Left kidney (tissue), 2 donors: ENCODE data around the gene SUGP2. TPM values are rescaled to one million over a fixed set of nuclear protein-coding genes. Genes with fewer than 3 reads are reported as not detected.
"Not testable (repeated sequence)": the region's sequence is repeated elsewhere in the genome, so short reads cannot be mapped to it uniquely, and the experiment has no call there.

Experiments used
- DNase-seq: peaks from one replicate; pipeline ENCODE4 v3.0.0-alpha.2; 2013
- polyA plus RNA-seq: library from polyadenylated mRNA; unstranded; fragments of 120-200 nt; gene quantifications from one replicate; pipeline ENCODE4 v1.2.1, GENCODE V29; 2013; ENCODE audit not compliant: insufficient read length

Gene SUGP2
- polyA plus RNA-seq, 1 donor: 129 TPM

DNA sequence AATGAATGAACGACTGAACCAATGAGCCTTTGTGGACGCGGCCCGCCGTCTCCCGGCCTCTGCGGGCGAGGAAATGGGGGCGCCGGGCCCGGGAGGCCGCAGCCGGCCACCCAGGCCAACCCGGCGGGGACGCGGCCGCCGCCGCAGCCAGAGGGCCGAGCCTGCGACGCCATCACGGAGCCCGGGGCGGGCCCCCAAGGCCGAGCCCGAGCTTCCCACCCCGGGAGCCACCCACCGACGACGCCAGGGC, 216 bp downstream of the SUGP2 start:
- no peak for DNase-seq

DNA sequence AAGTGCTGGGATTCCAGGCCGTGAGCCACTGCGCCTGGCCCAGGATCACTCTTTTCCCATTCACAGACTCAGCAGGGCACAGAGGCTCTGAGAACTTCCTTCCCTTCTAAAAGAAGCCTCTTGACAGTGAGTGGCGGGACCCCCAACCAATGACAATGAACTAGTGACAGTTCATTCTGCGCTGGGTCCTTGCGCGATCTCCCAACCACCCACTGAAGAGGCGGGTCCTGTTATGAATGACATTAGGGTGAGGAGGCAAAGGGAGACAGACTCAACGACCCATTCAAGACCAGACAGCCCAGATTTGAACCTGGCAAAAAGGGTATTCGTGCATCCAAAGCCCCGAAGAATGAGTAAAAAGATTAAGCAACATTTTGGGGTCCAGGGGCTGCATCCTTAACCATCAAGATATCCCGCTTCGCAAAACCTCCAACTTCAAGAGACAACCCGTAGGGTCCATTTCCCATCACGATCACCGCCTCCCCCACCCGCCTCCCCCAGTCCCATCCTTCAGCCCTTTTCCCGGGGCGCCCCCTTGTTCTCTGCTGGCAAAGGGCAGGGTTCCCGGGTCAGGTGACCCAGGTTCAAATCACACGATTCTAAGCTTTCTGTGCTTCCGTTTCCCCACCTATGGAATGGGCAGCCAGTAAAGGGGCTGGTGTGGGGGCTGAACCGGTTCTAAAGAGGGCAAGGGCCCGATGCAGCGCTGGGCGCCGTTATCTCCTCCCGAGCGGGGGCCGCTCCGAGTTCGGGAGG, 719 bp downstream of the SUGP2 start:
- peak; percentile 95 for DNase-seq

DNA sequence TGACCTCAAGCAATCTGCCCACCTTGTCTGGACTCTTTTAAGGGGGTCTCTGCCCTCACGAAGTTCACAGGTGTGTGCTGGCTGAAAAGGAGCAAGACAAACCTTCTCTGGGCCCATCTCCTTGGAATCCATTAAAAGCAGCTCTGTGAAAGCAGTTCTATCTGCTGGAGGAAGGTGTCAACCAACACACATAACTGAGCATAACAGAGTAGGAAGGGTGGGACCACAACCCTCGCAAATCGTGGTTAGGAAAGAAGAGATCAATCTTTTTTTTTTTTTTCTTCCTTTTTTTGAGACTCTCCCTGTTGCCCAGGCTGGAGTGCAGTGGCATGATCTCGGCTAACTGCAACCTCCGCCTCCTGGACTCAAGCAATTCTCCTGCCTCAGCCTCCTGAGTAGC, 1.4 kb downstream of the SUGP2 start:
- no peak for DNase-seq

DNA sequence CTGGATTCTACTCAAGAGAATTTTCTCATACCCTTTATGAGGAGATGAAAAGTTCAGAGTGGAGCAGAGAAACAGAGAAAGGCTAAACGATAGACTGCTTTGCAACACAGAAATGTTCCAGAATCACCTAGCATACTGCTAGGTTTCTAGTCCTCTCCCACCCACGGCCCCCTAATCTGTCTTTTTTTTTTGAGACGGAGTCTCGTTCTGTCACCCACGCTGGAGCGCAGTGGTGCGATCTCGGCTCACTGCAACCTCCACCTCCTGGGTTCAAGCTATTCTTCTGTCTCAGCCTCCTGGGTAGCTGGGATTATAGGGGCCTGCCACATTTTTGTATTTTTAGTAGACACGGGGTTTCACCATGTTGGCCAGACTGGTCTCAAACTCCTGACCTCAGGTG, 4.8 kb downstream of the SUGP2 start:
- no peak for DNase-seq

DNA sequence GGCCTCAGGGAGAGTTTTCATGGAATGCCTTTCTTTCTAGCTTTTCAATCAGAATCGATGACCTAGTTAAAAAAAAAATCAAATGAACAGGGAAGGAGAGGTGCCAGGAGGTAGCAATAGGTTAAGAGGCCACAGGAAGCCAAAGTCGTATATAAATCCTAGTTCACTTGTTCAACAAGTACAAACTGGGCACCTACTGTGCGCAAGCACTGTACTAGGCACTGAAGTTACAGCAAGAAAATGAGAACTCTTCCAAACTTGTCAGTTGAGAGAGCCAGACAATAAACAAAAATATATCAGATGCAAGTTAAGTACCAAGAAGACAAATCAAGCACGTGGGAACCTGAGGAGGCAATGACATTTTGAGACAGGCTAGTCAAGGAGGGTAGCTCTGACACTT, 6.1 kb downstream of the SUGP2 start:
- DNase-seq: no peak

DNA sequence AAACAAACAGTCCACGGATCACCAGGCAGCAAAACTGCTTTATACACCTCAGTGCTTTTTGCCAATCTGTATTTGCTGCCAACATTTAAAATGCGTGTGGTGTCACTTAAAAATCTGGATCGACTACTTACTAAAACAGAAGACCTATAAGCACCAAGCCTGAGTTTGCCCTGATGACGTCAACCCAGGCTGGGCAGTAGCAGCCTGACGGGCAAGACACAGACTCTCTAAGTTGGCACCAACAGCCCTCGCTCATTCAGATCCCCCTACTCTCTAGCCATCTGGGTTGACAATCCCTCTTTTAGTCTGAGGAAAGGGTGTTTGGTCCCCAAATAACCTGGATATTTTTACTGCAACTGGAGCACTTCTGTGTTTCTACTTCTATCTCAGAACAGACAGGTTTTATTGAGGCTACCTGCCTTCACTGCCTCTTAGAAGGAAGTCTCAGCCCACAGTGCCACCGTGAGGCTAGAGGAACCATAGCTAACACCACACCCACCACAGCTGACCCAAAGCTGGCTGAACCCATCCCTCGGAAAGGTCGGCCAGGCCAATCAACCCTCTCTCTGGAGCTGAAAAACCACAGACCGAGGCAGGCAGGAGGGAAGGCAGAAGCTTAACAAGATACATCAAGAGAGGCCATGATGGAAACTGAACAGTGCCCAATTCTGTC, 6.9 kb downstream of the SUGP2 start:
- no peak for DNase-seq

DNA sequence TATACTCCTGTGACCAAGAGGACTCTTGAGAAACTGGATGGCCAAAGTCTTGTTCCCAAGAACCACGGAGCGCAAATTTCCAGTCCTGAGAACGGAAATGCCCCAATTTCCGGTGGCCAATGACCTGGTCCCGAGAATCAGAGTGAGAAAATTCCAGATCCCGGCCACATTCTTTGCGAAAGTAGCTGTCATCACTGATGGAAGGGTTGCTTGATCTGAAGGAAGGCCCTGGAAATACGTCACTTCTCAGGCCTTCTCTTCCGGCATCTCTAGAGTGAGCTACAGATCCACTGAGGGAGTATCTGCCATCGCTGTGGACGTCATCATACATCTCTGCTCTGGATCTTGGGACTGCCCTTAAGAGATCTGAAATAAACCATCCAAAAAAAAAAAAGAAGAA, 7.5 kb downstream of the SUGP2 start:
- no peak for DNase-seq

DNA sequence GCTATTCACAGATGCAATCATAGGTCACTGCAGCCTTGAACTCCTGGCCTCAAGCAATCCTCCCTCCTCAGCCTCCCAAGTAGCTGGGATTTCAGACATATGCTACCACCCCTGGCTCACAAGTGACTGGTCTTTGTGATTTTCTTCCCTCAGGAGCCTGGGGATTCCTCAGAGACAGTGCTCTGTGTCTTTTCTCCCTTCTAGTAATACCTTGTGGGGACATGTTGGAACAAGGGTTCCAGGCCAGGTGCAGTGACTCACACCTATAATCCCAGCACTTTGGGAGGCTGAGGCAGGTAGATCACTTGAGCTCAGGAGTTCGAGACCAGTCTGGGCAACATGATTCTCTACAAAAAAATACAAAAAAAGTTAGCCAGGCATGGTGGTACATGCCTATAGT, 9.9 kb downstream of the SUGP2 start:
- not testable (repeated sequence) for DNase-seq

DNA sequence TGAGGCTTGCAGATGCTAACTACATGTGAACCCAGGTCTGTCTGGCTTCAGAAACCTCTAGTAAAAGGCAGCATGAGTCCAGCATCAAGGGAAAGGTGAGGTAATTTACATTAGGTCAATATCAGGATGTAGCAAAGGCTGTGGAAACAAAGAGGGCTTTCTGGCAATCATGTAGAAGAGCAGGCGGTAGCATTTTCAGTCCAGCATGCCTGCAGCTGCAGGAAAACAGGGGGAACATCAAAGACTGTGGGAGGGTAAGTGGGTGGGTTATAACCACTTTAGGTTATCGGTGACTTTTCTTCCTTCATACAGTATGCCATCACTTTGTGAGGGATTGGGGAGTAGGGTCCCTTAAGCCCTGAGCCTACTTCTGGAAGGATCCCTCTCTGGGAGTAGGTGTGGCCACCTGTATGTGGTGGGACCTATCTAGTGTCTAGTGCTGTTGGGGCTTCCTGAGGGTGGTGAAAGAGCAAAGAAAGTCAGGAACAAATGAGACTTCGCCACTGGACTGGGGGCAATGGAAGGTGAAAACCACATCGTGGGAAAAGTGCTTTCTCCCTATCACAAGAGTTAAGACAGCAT, 10.8 kb downstream of the SUGP2 start:
- no peak for DNase-seq

DNA sequence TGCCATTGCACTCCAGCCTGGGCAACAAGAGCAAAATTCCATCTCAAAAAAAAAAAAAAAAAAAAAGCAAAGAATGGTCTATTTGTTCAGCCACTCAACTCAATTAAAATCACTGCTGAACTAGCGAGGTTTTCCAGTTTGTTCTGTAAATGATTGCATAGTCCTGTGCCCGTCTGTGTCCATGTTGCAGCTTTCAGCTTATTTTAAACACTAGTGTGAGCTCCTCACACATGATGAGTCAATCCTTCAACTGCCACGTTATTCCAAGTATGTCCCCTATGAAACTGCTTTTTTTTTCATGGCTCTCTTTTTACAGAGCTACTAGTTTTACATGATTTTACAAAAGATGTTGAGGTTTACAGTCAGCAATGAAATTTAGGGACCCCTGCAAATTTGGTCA, 12.2 kb downstream of the SUGP2 start:
- peak; percentile 10 for DNase-seq

DNA sequence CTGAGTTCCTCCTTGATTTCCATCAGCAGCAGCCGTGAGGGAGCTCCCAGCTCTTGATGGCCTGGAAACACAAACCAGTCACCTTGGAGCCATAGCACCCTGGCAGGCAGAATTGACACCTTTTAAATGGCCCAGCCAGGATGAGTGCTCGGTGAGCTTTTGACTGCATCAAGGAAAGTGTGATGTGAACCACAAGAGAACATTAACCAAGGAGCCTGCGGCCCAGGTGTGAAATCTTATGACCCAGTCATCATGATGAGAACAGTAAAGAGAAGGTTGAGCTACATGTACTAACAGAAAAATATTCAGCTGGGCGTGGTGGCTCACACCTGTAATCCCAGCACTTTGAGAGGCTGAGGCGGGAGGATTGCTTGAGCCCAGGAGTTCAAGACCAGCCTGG, 22.8 kb downstream of the SUGP2 start:
- DNase-seq: no peak

DNA sequence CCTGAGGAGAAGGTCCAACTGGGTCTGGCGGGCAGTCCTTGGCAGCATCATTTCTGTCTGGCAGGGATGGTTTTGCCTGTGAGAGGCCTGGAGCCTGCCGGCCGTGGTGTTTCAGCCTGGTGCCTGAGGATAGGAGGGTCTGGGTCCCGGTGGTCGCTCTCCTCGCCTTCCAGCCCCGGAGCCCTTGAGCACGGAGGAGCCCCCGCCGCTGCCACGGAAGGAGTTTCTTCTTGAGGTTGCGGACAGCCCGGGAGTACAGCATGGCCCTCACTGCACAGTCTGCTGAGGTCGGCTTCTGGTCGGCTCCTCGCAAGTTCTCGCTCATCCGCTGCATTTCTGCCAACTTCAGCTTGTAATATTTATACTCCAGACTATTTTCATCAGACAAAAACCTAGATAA, 23.4 kb downstream of the SUGP2 start:
- DNase-seq: no peak

DNA sequence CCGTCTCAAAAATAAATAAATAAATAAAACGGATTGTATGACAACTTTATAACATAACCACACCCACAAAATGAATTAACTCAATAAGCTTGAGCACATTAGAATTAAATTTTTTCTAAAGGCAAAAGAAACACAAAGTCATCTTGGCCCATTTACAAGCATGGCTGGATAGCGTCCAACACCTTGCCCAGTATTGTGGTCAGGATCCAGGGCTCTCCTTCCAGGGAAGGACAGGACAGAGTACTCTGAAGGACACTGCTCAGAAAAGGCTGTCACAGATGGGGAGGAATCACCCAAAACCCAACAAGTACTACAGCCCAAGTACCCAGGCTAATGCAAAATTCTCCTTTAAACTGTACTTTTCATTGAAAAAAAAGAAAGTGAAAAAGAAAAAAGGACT, 27.1 kb downstream of the SUGP2 start:
- DNase-seq: no peak

DNA sequence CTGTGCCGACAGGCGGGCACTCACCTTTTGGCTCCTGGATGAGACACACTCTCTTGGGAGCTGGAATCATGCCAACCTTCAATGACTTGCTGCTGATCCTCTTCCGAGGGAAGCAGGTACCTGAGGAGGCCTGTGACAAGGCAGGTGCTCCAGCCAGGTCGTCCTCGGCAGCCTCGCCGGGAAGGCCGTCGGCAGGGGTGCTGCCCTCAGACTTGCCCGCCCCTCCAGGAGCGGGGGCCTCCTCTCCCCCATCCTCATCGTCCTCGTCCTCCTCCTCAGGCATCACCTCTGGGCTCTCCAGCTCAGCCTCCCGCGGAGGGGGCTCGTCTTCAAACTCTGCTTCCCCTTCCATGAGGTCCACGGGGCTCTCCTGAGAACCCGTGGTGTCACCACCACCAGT, 29.2 kb downstream of the SUGP2 start:
- no peak for DNase-seq

DNA sequence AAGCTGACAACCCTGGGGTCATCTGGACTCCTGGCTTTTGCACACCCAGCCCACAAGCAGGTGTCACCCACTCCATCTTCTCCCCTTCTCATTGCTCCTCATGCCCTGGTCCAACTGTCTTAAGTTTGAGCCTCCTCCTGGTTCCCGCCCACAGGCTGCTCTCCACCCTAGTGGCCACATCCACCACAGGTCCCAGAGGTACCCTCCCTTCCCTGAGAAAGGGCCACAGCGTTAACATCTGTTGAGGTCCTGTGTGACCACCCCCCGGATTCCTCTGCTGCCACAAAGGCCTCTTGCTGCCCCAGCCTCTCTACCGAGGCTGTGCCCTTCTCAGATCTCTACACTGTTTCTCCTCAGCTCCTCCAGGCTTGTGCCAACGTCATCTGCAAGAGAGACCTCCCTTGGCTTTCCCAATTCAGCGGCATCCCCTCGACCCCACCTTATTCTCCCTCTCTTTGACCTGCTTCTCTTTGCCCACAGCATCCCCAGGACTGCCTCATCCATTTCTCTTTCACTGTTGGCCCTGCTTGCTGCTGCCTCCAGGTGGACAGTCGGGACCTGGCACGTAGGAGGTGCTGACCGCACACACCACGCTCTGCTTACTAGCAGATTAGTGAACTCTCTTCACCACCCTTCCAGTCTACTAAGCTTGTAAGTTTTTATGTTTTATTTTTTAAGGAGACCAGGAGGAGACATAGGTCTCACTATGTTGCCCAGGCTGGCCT, 33.3 kb downstream of the SUGP2 start:
- DNase-seq: no peak

DNA sequence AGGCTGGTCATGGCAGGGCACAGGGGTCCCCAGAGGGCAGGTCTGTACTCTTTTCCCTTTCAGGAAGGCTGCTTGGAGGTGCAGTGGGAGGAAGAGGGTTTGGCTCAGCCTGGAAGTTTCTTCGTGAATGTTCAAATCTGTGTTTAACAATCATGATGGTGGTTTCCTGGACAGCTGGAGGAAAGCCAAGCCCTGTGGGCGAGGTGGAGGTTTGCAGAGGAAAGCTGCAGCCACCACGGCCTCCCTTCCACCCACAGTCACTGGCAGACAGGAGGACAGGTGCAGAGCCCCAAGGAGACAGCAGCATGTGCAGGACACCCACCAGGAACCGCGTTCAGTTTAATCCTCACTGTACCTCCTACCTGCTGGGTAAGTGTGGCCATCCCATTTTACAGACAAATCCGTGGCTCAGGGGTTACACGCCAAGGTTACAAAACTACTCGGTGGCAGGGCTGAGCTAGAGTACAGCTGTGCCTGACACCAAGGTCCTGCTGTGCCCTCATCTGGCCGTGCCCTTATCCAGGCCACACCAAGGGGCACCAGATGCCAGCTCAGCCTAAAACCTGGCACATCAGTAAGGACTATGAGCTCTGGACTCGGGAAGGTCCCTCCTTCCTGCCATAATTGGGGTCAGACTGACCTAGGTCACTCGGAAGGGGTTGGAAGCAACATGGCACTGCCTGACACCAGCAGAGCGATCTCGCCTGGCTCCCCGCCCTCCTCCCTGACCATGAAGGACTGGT, 34.1 kb downstream of the SUGP2 start:
- no peak for DNase-seq

DNA sequence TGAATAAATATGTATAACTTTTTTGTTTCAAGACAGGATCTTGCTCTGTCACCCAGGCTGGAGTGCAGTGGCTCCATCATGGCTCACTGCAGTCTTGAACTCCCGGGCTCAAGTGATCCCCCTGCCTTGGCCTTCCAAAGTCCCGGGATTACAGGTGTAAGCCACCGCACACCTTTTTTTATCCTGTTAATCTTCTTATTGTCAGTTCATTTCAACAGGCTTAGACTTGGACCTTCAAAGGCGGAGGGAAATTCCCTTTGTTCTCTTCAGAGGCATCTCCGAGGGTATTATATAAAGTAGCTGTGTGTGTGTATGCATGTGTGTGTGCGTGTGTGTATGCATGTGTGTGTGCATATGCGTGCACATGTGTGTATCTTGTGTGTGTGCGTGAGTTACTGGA, 35.0 kb downstream of the SUGP2 start:
- DNase-seq: no peak

DNA sequence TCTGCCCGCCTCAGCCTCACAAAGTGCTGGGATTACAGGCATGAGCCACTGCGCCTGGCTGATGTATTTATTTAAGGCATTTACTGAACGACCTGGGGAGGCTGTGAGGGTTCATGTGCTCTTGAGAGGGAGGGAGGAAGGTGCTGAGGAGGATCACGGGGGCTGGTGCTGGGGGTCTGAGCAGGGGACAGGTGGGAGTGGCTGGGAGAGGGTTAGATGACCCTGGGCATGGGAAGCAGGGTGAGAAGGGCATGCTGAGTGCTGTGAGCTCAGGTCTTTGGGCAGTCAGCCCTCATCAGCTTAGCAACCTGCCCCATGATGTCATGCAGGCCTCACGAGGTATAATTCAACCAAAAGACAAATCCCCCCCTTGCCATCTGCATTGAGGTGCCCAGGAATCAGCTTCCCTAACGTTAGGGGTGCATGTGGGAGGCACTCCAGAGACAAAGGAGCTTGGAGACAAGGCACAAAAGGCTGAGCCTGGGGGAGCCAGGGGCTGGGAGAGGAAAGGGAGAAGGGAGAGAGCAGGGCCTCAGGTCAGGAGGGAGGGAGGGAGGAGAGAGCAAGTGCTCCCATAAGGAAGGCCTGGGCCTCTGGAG, 36.4 kb downstream of the SUGP2 start:
- DNase-seq: no peak

DNA sequence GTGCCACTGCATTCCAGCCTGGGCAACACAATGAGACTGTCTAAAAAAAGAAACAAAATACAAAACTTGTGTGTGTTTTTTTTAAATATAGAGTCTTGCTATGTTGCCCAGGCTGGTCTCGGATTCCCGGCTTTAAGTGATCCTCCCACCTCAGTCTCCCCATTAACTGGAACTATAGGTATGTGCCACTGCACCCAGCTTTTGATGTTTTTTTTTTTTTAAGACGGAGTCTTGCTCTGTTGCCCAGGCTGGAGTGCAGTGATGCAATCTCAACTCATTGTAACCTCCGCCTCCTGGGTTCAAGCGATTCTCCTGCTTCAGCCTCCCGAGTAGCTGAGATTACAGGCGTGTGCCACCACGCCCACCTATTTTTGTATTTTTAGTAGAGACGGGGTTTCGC, 37.0 kb downstream of the SUGP2 start:
- DNase-seq: no peak

DNA sequence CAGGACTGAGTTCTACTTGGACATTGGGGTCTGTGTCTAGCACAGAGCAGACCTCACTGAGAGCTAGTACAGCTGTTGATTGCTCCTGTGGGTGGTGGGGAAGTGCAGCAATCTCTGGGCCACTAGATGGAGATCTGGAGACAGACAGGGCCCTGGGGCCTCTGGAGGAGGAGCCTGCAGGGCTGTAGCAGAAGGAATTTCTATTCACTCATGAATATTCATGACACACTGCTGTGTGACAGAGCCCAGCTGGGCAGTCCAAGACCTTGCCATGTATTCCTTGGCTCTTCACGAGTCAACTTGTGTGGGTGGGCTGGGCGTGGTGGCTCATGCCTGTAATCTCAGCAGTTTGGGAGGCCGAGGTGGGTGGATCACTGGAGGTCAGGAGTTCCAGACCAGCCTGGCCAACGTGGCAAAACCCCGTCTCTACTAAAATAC, 37.5 kb downstream of the SUGP2 start:
- peak; percentile 81 for DNase-seq

DNA sequence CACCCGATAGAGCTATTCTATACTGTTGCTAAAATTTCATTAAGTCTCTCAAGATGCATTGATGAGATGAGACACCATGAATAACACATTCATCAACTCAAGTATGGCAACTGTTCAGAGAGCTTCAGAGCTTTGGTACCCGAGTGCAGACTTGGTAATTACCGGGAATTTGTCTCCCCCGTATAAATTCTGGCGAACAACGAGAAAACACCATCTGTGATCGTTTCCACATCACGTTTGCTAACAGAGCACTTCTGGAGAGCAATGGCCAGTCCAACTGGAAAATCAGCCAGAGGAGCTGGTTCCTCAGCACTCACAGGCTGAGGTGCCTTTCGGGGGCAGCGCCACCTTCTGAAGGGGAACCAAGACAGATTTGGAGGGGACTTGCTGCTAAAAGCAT, 40.2 kb downstream of the SUGP2 start:
- no peak for DNase-seq

DNA sequence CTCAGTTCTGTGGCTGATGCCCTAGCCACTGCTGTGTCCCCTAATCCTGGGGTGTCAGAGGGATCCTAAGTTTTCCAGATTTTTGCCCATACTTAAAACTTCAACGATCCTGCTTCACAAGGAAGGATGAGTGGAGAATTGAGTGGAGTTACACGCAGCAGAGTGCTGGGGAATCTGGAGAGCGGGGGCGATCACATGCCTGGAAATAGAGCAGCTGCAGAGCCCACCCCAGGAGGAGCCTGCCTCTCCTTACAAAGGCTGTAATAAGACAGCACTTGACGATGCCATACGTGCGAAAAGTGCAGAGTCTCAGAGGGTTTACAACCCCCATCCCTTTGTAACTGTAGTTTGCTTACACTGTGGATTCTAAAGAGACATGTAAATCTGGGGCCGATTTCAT, 40.6 kb downstream of the SUGP2 start:
- DNase-seq: no peak
